K562 (cell line): ENCODE measurements around the gene PPP3CA. TPM values are rescaled to one million over a fixed set of nuclear protein-coding genes. Genes with fewer than 3 reads are reported as not detected.

Source experiments
- ATAC-seq: fragments of 200-7000 bp; cut with Tn5 transposase; 3 replicates; pipeline ENCODE4 v1.9.1; 2020; ENCODE audit warnings: moderate library complexity
- BruUV-seq: library from RNA; stranded (reverse); fragments of 400-500 nt; replicated peaks from 2 replicates; lab custom pipeline; 2021; lab: Mats Ljungman, UMichigan
- CTCF ChIA-PET: fragments of 300-600 bp; formaldehyde crosslinking; extraction: SDS; loops from one replicate; lab custom pipeline; 2021; ENCODE audit warnings: low intra/inter-chr PET ratio; lab: Yijun Ruan, JAX
- POLR2A ChIA-PET: fragments of 300-600, 350-650 bp; sonication (Branson Sonifier 250); formaldehyde crosslinking; extraction: SDS; loops from one replicate; lab custom pipeline; 2021; ENCODE audit warnings: antibody characterized with exemption, inconsistent platforms; lab: Yijun Ruan, JAX
- DNase-seq, 4 experiments: peaks; one replicate each; pipeline versions ENCODE4 v3.0.0 to v3.0.0-alpha.2; 2011 to 2018; ENCODE audit warnings: low spot score in 3 of 4, mixed read lengths in 3 of 4; ENCODE audit errors: extremely low read depth in 1 of 4
- FAIRE-seq: peaks from 2 replicates; lab custom pipeline; 2011; peaks lifted over from hg19 to GRCh38; lab: Jason Lieb, UNC
- H2AFZ ChIP-seq: 2 replicates; pipeline ENCODE4 v1.6.0; 2011; ENCODE audit warnings: low read depth, low read length, control low read depth, inconsistent platforms
- H3K27ac ChIP-seq: fragments of 200-600 bp; 3 replicates; pipeline ENCODE4 v1.8.0; 2011; ENCODE audit warnings: low read depth, mild to moderate bottlenecking, control low read depth, inconsistent platforms, low read length, moderate library complexity, mixed read lengths; ENCODE audit errors: extremely low read depth
- H3K27me3 ChIP-seq, 2 experiments: fragments of 300-600 bp in 1 of 2; 2 replicates in 1 of 2; 3 replicates in 1 of 2; pipeline versions ENCODE4 v1.6.0 to v1.8.0; 2011; ENCODE audit warnings: inconsistent platforms in 2 of 2, low read length in 2 of 2, mild to moderate bottlenecking in 1 of 2, mixed read lengths in 1 of 2, moderate library complexity in 1 of 2; ENCODE audit not compliant: control insufficient read depth in 2 of 2, insufficient read depth in 2 of 2
- H3K36me3 ChIP-seq: fragments of 300-600 bp; 3 replicates; pipeline ENCODE4 v1.8.0; 2011; ENCODE audit warnings: mild to moderate bottlenecking, low read length, inconsistent platforms; ENCODE audit not compliant: control insufficient read depth, insufficient read depth
- H3K4me1 ChIP-seq, 2 experiments: fragments of 200-600 bp in 1 of 2; replicated peaks in 1 of 2; 2 replicates in 1 of 2; 3 replicates in 1 of 2; pipeline versions ENCODE4 v1.5.1 to v1.8.0; 2011; ENCODE audit warnings: inconsistent platforms in 2 of 2, low read length in 2 of 2, mild to moderate bottlenecking in 1 of 2, mixed read lengths in 1 of 2, moderate library complexity in 1 of 2; ENCODE audit not compliant: control insufficient read depth in 2 of 2, insufficient read depth in 2 of 2
- H3K4me2 ChIP-seq: 2 replicates; pipeline ENCODE4 v1.6.1; 2011; ENCODE audit warnings: low read length, control low read depth, inconsistent platforms, mixed read lengths; ENCODE audit not compliant: insufficient read depth
- H3K4me3 ChIP-seq: fragments of 200-600 bp; sonication (generic), shearing (Covaris generic); 2 replicates; pipeline ENCODE4 v1.5.1; 2016; ENCODE audit warnings: control low read depth, inconsistent platforms
- H3K79me2 ChIP-seq: fragments of 200-600 bp; 3 replicates; pipeline ENCODE4 v1.8.0; 2011; ENCODE audit warnings: low read length, inconsistent platforms; ENCODE audit not compliant: control insufficient read depth, insufficient read depth
- H3K9ac ChIP-seq, 2 experiments: 2 replicates each; pipeline versions ENCODE4 v1.6.0 to v1.6.1; 2011; ENCODE audit warnings: low read depth in 2 of 2, low read length in 2 of 2, control low read depth in 1 of 2, inconsistent platforms in 1 of 2, mild to moderate bottlenecking in 1 of 2, mixed read lengths in 1 of 2; ENCODE audit not compliant: insufficient read depth in 1 of 2
- H3K9me1 ChIP-seq: one replicate; pipeline ENCODE4 v1.6.0; 2011; ENCODE audit warnings: inconsistent platforms, mild to moderate bottlenecking, low read length, moderate library complexity; ENCODE audit not compliant: control insufficient read depth, insufficient read depth
- H3K9me3 ChIP-seq: replicated peaks from 2 replicates; pipeline ENCODE4 v1.5.1; 2011; ENCODE audit warnings: low read depth, low read length, inconsistent platforms; ENCODE audit not compliant: control insufficient read depth, insufficient read depth
- H4K20me1 ChIP-seq: replicated peaks from 2 replicates; pipeline ENCODE4 v1.6.1; 2011; ENCODE audit warnings: low read length, inconsistent platforms, mixed read lengths; ENCODE audit not compliant: control insufficient read depth, insufficient read depth
- HLTF ChIP-seq: fragments of 450-650 bp; IDR thresholded peaks from 2 replicates; pipeline ENCODE4 v1.6.1; 2016
- JUND ChIP-seq, 2 experiments: IDR thresholded peaks; 2 replicates in 1 of 2; 3 replicates in 1 of 2; pipeline ENCODE4 v1.6.1; 2011; ENCODE audit warnings: borderline replicate concordance in 2 of 2, low read depth in 2 of 2, low read length in 2 of 2, improper control_type of control experiment in 1 of 2, missing biosample characterization in 1 of 2, missing genetic modification characterization in 1 of 2, missing genetic modification reagents in 1 of 2
- MEF2D ChIP-seq: conservative IDR thresholded peaks from 2 replicates; pipeline ENCODE4 v1.6.1; 2016; ENCODE audit warnings: low read depth, missing genetic modification characterization, missing compliant biosample characterization
- NUFIP1 ChIP-seq: fragments of 450-650 bp; IDR thresholded peaks from 2 replicates; pipeline ENCODE4 v1.6.1; 2018; ENCODE audit not compliant: partially characterized antibody
- ZNF76 ChIP-seq: fragments of 250-450 bp; sonication (Bioruptor Pico); IDR thresholded peaks from 2 replicates; pipeline ENCODE4 v1.4.0; 2020; ENCODE audit warnings: mild to moderate bottlenecking, moderate library complexity, borderline replicate concordance
- WGBS: fragments of 100-300 bp; shearing (Covaris generic); methylation state at CpG from one replicate; pipeline ENCODE4 v1.1.6; 2016; ENCODE audit warnings: low coverage, mixed read lengths; ENCODE audit not compliant: insufficient coverage; ENCODE audit errors: missing lambda C conversion rate; 5-methylcytosine and 5-hydroxymethylcytosine counted together
- in situ Hi-C: fragments of 300-500 bp; cut with MboI; formaldehyde crosslinking; loops from 4 replicates; pipeline ENCODE4 v1.15.0; 2018; ENCODE audit warnings: inconsistent platforms, mixed read lengths
- intact Hi-C: fragments of 100-400 bp; cut with micrococcal nuclease; formaldehyde crosslinking; loops from 2 replicates; pipeline ENCODE4 v1.14.2; 2022
- polyA plus RNA-seq, 8 experiments: library from polyadenylated mRNA; depleted of rRNA in 4 of 8; stranded (reverse) in 5 of 8; unstranded in 3 of 8; fragments of >200 nt; fragmentation: Nextera tagmentation in 2 of 8; fragmentation: Illumina TruSeq in 1 of 8; extraction: Ambion mirVana in 2 of 8; extraction: Trizol in 1 of 8; gene quantifications; 2 replicates each; pipeline versions ENCODE4 v1.2.1 to v1.2.3, GENCODE V29; 2011 to 2014; ENCODE audit warnings: inconsistent platforms in 1 of 8, missing spikeins in 1 of 8
- total RNA-seq, 7 experiments: library from RNA; depleted of rRNA in 6 of 7; stranded (reverse); fragments of >200 nt in 6 of 7; fragmentation: Illumina TruSeq in 2 of 7; extraction: Trizol in 2 of 7; gene quantifications; 2 replicates each; pipeline versions ENCODE4 v1.2.1 to v1.2.3, GENCODE V29; 2011 to 2021; ENCODE audit warnings: low replicate concordance in 1 of 7
- TF ChIP-seq, protein P1 (sequence below): fragments of 250-450 bp; sonication (Bioruptor Pico); IDR thresholded peaks from 2 replicates; pipeline ENCODE4 v1.9.0; 2021; ENCODE audit warnings: mild to moderate bottlenecking

PPP3CA gene
- total and polyA plus RNA-seq, 9 of the 15 experiments (the other 6 are each of a cell fraction or from before 2014, with no cell fraction given) = 0.94 to 3.2 (median 1.6) TPM

DNA sequence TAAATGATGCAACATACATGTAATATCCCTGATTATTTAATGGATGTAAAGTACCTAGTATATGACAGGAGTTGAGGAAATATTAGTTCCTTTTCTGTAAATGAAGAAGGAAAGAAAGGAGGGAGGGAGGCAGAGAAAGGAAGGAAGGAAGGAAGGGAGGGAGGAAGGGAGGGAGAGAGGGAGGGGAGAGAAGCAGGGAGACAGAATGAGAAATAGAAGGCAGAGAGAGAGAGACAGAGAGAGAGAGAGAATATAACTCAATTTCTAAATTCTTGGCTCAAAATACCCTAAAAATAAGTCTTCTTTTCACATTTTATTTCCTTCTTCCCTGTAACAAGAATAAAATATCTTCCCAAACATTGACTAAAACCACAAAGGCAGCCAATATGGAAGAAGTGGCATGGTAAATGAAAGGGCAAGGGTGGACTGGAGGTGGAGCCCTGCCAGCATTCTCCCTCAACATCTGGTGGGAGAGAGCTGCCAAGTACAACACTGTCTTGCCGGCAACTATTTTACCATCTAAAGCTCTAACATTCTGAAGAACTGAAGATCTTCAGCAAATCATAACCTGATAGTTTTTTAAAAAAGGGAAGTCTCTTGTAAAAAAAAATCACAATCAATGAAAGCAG, 245.1 kb downstream of the PPP3CA start:
- Histone ChIP-seq H3K9ac (no peak overlapping the region), H3K4me2 (no peak overlapping the region), H3K4me3 (no peak overlapping the region), H3K4me1 (no peaks in the 10 kb centered on the region), H3K9me3 (no peaks in the 10 kb centered on the region), H3K79me2 (no peaks in the 10 kb centered on the region), H3K36me3 (no peaks in the 10 kb centered on the region), H3K27me3 (no peaks in the 10 kb centered on the region), H4K20me1 (no peaks in the 10 kb centered on the region), H3K9me1 (no peaks in the 10 kb centered on the region), H2AFZ (no peak overlapping the region), H3K27ac (no peak overlapping the region)
- no TSS peak for BruUV-seq
- FAIRE-seq = no peak
- DNase-seq = no peak
- 36% methylated on average over 1 of the region's 1 CpG for WGBS
- TF ChIP-seq ZNF76 (CRISPR knock-in tag) (no peak), JUND (IDR thresholded peaks at IDR 0.05; ENCODE audit: borderline replicate concordance, low read depth, low read length) (no peak), JUND (tag; IDR thresholded peaks at IDR 0.05; ENCODE audit: borderline replicate concordance, low read depth, low read length) (no peak), HLTF (no peak), NUFIP1 (no peak), MEF2D (no peak)
- TF ChIP-seq, protein P1, sequence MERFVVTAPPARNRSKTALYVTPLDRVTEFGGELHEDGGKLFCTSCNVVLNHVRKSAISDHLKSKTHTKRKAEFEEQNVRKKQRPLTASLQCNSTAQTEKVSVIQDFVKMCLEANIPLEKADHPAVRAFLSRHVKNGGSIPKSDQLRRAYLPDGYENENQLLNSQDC (CRISPR knock-in tag) = no peak
- ChIA-PET CTCF (no interaction called here), POLR2A (no interaction called here)
- intact Hi-C loops = no loop called here
- ATAC-seq = no peak
- in situ Hi-C loops = no loop called here
